ENCODE data around the gene CHD5. TPM values are rescaled to one million over a fixed set of nuclear protein-coding genes. Genes with fewer than 3 reads are reported as not detected.

CHD5 gene
- total and polyA plus RNA-seq, 12 donors = 0.07 to 56.5 (median 2.1) TPM; not detected in 2

DNA sequence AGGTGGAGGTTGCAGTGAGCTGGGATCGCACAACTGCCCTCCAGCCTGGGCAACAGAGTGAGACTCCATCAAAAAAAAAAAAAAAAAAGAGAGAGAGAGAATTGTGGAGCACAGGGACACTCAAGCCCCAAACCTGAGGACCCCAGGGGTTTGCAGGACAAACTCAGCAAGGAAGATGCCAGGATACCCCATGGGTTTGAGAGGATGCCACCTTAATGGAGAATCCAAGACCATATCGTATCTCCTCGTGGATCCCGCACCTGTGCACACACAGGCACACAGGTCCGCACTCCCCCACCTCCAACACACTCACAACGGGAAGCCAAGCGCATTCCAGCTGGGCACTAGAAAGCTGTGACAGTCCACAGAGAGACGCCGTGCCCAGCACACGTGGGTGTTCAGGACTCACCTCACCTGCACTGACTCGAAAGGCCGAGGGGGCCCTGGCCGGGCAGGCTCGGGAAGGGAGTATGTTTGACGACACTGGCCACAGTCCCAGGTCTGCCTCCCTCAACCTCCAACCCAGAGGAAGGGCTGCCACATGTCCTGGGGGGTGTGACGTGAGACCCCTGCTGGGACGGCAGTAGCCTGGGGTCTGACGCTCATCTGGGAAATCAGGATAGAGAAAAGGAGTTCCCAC, 11.1 kb downstream of the CHD5 start:
- Histone ChIP-seq H3K4me1 (replicated peaks in 1 of 2) (no peaks in the 10 kb centered on the region), H3K27ac (no peak overlapping the region), H3K36me3 (replicated peaks in 1 of 2) (no peaks in the 10 kb centered on the region), H3K9me3 (replicated peaks in 1 of 3) (no peaks in the 10 kb centered on the region), H3K27me3 (no peaks in the 10 kb centered on the region), H3K4me3 (no peak overlapping the region)
- intact Hi-C loops (cut with DNase I) = no loop called here
- 66 to 80% (median 76%) methylated on average over 12 to 18 of the region's 18 CpGs for WGBS, 4 donors
- TF ChIP-seq, protein P1, sequence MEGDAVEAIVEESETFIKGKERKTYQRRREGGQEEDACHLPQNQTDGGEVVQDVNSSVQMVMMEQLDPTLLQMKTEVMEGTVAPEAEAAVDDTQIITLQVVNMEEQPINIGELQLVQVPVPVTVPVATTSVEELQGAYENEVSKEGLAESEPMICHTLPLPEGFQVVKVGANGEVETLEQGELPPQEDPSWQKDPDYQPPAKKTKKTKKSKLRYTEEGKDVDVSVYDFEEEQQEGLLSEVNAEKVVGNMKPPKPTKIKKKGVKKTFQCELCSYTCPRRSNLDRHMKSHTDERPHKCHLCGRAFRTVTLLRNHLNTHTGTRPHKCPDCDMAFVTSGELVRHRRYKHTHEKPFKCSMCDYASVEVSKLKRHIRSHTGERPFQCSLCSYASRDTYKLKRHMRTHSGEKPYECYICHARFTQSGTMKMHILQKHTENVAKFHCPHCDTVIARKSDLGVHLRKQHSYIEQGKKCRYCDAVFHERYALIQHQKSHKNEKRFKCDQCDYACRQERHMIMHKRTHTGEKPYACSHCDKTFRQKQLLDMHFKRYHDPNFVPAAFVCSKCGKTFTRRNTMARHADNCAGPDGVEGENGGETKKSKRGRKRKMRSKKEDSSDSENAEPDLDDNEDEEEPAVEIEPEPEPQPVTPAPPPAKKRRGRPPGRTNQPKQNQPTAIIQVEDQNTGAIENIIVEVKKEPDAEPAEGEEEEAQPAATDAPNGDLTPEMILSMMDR (IDR thresholded peaks at IDR 0.05) = no peak
- no peak for TF ChIP-seq POLR2A (IDR thresholded peaks at IDR 0.05)
- DNase-seq = no peak

DNA sequence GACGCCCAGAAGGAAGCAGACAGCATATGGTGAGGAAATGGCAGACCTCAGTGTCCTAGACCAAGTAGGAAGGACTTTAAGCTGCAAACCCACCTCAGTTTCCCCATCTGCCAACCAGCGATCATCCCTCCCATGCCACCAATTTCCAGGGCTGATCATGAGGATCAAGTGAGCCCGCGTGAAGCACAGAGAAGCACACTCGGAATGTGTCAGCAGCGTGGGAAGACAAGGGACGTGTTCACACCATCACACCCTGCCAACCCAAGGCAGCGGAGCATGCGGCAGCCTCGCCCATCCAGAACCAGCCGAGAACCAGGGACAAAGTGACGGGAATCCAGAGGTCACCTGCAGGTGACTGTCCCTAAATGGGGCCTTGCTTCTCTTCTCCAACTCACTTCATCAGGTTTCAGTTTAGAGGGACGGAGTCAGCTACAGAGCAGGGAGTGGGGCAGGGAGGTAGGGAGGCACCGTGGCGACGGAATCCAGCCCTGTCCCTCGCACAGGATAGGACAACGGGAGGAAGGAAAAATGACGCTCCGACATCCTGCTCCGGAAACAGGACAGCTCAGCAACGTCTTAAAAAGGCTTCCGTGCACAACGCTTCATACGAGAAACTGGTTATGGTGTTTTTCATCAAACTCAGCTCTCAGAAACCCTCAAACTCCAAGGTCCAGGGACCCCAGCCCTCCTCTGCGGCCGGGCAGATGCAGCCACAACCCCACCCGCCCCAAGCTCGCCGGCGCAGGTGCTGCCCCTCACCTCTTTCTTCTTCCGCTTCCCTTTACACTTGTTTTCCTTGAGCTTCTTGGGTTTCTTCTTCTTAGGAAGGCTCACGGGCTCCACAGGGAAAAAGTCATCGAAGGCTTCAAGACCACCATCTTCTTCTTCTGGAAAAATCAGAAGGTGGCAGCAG, 12.5 kb downstream of the CHD5 start:
- Histone ChIP-seq H3K9me3 (replicated peaks in 1 of 3) (no peaks in the 10 kb centered on the region), H3K27ac (no peak overlapping the region), H3K4me1 (replicated peaks in 1 of 2) (no peaks in the 10 kb centered on the region), H3K4me3 (no peak overlapping the region), H3K36me3 (replicated peaks in 1 of 2) (no peaks in the 10 kb centered on the region), H3K27me3 (peaks cover 2% of the 10 kb centered on the region)
- TF ChIP-seq, protein P1 (IDR thresholded peaks at IDR 0.05) = no peak
- no peak for TF ChIP-seq POLR2A (IDR thresholded peaks at IDR 0.05)
- DNase-seq = no peak
- intact Hi-C loops (cut with DNase I) = no loop called here
- 73 to 86% (median 77%) methylated on average over 27 to 34 of the region's 34 CpGs for WGBS, 4 donors

DNA sequence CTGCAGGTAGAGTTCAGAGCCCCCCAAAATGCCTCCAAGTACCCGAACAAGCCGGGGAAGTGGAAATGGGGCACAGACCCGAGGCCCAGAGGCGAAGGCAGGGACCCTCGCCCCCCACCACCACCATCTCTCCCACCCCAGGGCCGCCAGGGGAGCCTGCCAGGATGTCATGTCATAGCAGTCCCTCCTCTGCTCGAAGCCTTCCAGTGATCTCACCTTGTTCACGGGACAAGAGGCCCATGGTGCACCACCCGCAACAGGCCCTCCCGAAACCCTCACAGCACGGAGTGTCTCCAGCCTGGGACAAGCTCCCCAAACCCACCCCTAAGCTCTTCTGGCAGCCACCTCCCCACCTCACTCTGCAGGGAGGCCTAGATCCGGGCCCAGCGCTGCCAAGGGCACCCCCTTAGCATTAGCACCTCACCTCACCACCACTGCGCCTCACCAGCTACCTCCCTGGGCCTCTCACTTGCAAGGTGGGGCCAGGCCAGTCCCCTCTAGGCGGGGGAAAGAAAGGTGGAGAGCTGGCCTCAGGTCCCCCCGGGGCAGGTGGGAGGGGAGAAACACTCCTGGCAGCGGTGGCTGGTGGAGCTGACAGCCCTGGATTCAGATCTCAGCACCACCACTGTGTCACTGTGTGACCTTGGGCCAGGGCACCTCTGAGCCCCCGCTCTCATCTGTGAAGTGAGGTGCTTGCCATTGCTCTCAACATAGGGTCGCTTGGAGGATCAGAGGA, 13.3 kb downstream of the CHD5 start:
- Histone ChIP-seq H3K27me3 (peaks cover 4% of the 10 kb centered on the region), H3K9me3 (replicated peaks in 1 of 3) (no peaks in the 10 kb centered on the region), H3K4me1 (replicated peaks in 1 of 2) (no peaks in the 10 kb centered on the region), H3K36me3 (replicated peaks in 1 of 2) (no peaks in the 10 kb centered on the region), H3K4me3 (no peak overlapping the region), H3K27ac (no peak overlapping the region)
- WGBS, 4 donors = 75 to 83% (median 82%) methylated on average over 7 to 19 of the region's 19 CpGs
- TF ChIP-seq, protein P1 (IDR thresholded peaks at IDR 0.05) = no peak
- TF ChIP-seq POLR2A (IDR thresholded peaks at IDR 0.05) = no peak
- DNase-seq = no peak
- intact Hi-C loops (cut with DNase I) = no loop called here

DNA sequence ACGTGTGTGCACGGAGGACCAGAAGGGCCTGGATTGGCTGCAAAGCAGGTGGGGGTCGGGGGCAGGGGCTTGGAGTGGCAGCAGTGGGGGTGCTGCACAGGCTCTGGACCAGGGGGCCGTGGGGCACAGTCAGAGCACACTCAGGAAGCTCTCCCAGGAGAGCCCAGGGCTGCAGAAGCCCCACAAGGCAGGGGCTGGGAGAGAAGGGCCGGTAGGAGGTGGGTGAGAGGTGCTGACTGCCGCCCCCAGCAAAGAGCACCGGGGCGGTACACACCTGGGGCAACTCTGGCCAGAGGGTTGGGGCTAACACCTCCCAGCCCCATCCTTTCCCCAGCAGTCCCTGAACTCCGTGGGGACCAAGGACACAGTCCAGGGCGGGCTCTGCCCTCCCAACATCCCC, 13.9 kb downstream of the CHD5 start:
- no peak for TF ChIP-seq POLR2A (IDR thresholded peaks at IDR 0.05)
- TF ChIP-seq, protein P1 (IDR thresholded peaks at IDR 0.05) = no peak
- H3K27me3 ChIP-seq = peaks cover 4% of the 10 kb centered on the region
- H3K4me3 ChIP-seq = no peak overlapping the region
- no peak for DNase-seq
- intact Hi-C loops (cut with DNase I) = no loop called here
- no peaks in the 10 kb centered on the region for H3K9me3 ChIP-seq (replicated peaks in 1 of 3)
- no peaks in the 10 kb centered on the region for H3K36me3 ChIP-seq (replicated peaks in 1 of 2)
- no peaks in the 10 kb centered on the region for H3K4me1 ChIP-seq (replicated peaks in 1 of 2)
- WGBS, 4 donors = 48 to 72% (median 67%) methylated on average over 3 to 10 of the region's 10 CpGs
- H3K27ac ChIP-seq = no peak overlapping the region

Data from adrenal gland (tissue), 12 donors.